HepG2 (cell line): ENCODE measurements around the gene LRBA. TPM values are rescaled to one million over a fixed set of nuclear protein-coding genes. Genes with fewer than 3 reads are reported as not detected.
A peak's percentile ranks its signal among the peaks of the same experiment; 100 is the strongest.

Experiments used
- HMG20B ChIP-seq: conservative IDR thresholded peaks from 2 replicates; pipeline ENCODE4 v1.6.1; 2016; ENCODE audit warnings: missing genetic modification reagents, missing compliant biosample characterization
- HNF4G ChIP-seq, 2 experiments: sonication (generic) in 1 of 2; formaldehyde crosslinking in 1 of 2; IDR thresholded peaks; 2 replicates each; pipeline versions ENCODE4 v1.4.0 to v1.6.1; 2011 to 2020; ENCODE audit warnings: borderline replicate concordance in 2 of 2, low read depth in 2 of 2, mild to moderate bottlenecking in 2 of 2, low read length in 1 of 2, missing genetic modification reagents in 1 of 2, moderate library complexity in 1 of 2
- KAT2B ChIP-seq: fragments of 150-350 bp; IDR thresholded peaks from 2 replicates; pipeline ENCODE4 v1.6.1; 2014; ENCODE audit warnings: low read depth, low read length, borderline replicate concordance
- NFKB2 ChIP-seq: sonication (generic); formaldehyde crosslinking; IDR thresholded peaks from 2 replicates; pipeline ENCODE4 v1.4.0; 2020; ENCODE audit warnings: missing genetic modification reagents, borderline replicate concordance
- SALL1 ChIP-seq: sonication (generic); formaldehyde crosslinking; IDR thresholded peaks from 2 replicates; pipeline ENCODE4 v1.8.0; 2022; ENCODE audit warnings: mild to moderate bottlenecking, missing genetic modification reagents
- TGIF2 ChIP-seq: IDR thresholded peaks from 2 replicates; pipeline ENCODE4 v1.6.1; 2016; ENCODE audit warnings: control low read depth, missing compliant biosample characterization
- XBP1 ChIP-seq: sonication (generic); formaldehyde crosslinking; IDR thresholded peaks from 2 replicates; pipeline ENCODE4 v1.5.0; 2020; ENCODE audit warnings: missing genetic modification reagents
- ZNF160 ChIP-seq: sonication (generic); formaldehyde crosslinking; IDR thresholded peaks from 2 replicates; pipeline ENCODE4 v1.8.0; 2022; ENCODE audit warnings: mild to moderate bottlenecking, inconsistent platforms, missing genetic modification reagents
- ZNF274 ChIP-seq: sonication (generic); formaldehyde crosslinking; IDR thresholded peaks from 2 replicates; pipeline ENCODE4 v1.5.1; 2020; ENCODE audit warnings: mild to moderate bottlenecking, missing genetic modification reagents
- ZNF546 ChIP-seq: sonication (generic); formaldehyde crosslinking; conservative IDR thresholded peaks from 2 replicates; pipeline ENCODE4 v1.8.1; 2023; ENCODE audit warnings: mild to moderate bottlenecking, missing genetic modification reagents
- ZSCAN9 ChIP-seq: IDR thresholded peaks from 2 replicates; pipeline ENCODE4 v1.6.1; 2016; ENCODE audit warnings: borderline replicate concordance
- polyA plus RNA-seq, 8 experiments: library from polyadenylated mRNA; depleted of rRNA in 3 of 8; stranded (reverse) in 7 of 8; unstranded in 1 of 8; fragments of >200 nt; fragmentation: Illumina TruSeq in 4 of 8; extraction: Trizol in 4 of 8; gene quantifications; 2 replicates each; pipeline versions ENCODE4 v1.2.1 to v1.2.3, GENCODE V29; 2011 to 2016; ENCODE audit warnings: low read depth in 4 of 8, missing spikeins in 1 of 8, mixed read lengths in 1 of 8; ENCODE audit not compliant: insufficient read depth in 1 of 8
- total RNA-seq, 5 experiments: library from RNA; depleted of rRNA; stranded (reverse); fragments of >200 nt; fragmentation: Illumina TruSeq; extraction: Trizol; gene quantifications; 2 replicates each; pipeline ENCODE4 v1.2.3, GENCODE V29; 2016; ENCODE audit warnings: low read depth in 1 of 5
- TF ChIP-seq, protein P1 (sequence below): sonication (generic); formaldehyde crosslinking; IDR thresholded peaks from 2 replicates; pipeline ENCODE4 v1.5.0; 2020; ENCODE audit warnings: mild to moderate bottlenecking, missing genetic modification reagents
- TF ChIP-seq, protein P2 (sequence below): sonication (generic); formaldehyde crosslinking; IDR thresholded peaks from 2 replicates; pipeline ENCODE4 v1.4.0; 2020; ENCODE audit warnings: missing genetic modification reagents
- TF ChIP-seq, protein P3 (sequence below): sonication (generic); formaldehyde crosslinking; IDR thresholded peaks from 2 replicates; pipeline ENCODE4 v1.9.0; 2022; ENCODE audit warnings: missing genetic modification reagents, mild to moderate bottlenecking, borderline replicate concordance
- TF ChIP-seq, protein P4 (sequence below): sonication (generic); formaldehyde crosslinking; IDR thresholded peaks from 2 replicates; pipeline ENCODE4 v1.4.0; 2020; ENCODE audit warnings: mild to moderate bottlenecking, missing genetic modification reagents, borderline replicate concordance

LRBA gene
- total and polyA plus RNA-seq, 2 of the 13 experiments (the other 11 are each of a cell fraction or from before 2014, with no cell fraction given): 21.0 to 37.2 TPM

- 0 out of 2 replicates have a peak, but pooled peaks have one; percentile 11 for TF ChIP-seq HNF4G (IDR thresholded peaks at IDR 0.05; ENCODE audit: borderline replicate concordance, low read depth, low read length)
- peak; percentile 45; the same call in 1 of the 2 replicates for TF ChIP-seq HNF4G (CRISPR knock-in tag; IDR thresholded peaks at IDR 0.05; ENCODE audit: borderline replicate concordance, low read depth)
- TF ChIP-seq ZSCAN9 (CRISPR knock-in tag): 0 out of 2 replicates have a peak, but pooled peaks have one; percentile 19
- peak; percentile 31; the same call in 1 of the 2 replicates for TF ChIP-seq NFKB2
- TF ChIP-seq XBP1: no peak
- peak; percentile 79; the same call in 1 of the 2 replicates for TF ChIP-seq SALL1 (CRISPR knock-in tag)
- peak; percentile 24; the same call in 1 of the 2 replicates for TF ChIP-seq ZNF160 (CRISPR knock-in tag)
- TF ChIP-seq ZNF274: no peak; the same call in 1 of the 2 replicates
- peak; percentile 28; the same call in 1 of the 2 replicates for TF ChIP-seq ZNF546
- TF ChIP-seq, protein P1, sequence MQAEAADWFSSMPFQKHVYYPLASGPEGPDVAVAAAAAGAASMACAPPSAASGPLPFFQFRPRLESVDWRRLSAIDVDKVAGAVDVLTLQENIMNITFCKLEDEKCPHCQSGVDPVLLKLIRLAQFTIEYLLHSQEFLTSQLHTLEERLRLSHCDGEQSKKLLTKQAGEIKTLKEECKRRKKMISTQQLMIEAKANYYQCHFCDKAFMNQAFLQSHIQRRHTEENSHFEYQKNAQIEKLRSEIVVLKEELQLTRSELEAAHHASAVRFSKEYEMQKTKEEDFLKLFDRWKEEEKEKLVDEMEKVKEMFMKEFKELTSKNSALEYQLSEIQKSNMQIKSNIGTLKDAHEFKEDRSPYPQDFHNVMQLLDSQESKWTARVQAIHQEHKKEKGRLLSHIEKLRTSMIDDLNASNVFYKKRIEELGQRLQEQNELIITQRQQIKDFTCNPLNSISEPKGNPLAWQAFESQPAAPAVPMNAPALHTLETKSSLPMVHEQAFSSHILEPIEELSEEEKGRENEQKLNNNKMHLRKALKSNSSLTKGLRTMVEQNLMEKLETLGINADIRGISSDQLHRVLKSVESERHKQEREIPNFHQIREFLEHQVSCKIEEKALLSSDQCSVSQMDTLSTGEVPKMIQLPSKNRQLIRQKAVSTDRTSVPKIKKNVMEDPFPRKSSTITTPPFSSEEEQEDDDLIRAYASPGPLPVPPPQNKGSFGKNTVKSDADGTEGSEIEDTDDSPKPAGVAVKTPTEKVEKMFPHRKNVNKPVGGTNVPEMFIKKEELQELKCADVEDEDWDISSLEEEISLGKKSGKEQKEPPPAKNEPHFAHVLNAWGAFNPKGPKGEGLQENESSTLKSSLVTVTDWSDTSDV (CRISPR knock-in tag): no peak
- TF ChIP-seq, protein P2, sequence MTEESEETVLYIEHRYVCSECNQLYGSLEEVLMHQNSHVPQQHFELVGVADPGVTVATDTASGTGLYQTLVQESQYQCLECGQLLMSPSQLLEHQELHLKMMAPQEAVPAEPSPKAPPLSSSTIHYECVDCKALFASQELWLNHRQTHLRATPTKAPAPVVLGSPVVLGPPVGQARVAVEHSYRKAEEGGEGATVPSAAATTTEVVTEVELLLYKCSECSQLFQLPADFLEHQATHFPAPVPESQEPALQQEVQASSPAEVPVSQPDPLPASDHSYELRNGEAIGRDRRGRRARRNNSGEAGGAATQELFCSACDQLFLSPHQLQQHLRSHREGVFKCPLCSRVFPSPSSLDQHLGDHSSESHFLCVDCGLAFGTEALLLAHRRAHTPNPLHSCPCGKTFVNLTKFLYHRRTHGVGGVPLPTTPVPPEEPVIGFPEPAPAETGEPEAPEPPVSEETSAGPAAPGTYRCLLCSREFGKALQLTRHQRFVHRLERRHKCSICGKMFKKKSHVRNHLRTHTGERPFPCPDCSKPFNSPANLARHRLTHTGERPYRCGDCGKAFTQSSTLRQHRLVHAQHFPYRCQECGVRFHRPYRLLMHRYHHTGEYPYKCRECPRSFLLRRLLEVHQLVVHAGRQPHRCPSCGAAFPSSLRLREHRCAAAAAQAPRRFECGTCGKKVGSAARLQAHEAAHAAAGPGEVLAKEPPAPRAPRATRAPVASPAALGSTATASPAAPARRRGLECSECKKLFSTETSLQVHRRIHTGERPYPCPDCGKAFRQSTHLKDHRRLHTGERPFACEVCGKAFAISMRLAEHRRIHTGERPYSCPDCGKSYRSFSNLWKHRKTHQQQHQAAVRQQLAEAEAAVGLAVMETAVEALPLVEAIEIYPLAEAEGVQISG (CRISPR knock-in tag): peak; percentile 87
- TF ChIP-seq KAT2B: no peak
- TF ChIP-seq HMG20B: no peak
- TF ChIP-seq, protein P3, sequence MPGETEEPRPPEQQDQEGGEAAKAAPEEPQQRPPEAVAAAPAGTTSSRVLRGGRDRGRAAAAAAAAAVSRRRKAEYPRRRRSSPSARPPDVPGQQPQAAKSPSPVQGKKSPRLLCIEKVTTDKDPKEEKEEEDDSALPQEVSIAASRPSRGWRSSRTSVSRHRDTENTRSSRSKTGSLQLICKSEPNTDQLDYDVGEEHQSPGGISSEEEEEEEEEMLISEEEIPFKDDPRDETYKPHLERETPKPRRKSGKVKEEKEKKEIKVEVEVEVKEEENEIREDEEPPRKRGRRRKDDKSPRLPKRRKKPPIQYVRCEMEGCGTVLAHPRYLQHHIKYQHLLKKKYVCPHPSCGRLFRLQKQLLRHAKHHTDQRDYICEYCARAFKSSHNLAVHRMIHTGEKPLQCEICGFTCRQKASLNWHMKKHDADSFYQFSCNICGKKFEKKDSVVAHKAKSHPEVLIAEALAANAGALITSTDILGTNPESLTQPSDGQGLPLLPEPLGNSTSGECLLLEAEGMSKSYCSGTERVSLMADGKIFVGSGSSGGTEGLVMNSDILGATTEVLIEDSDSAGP (CRISPR knock-in tag): peak; percentile 58; the same call in 1 of the 2 replicates
- TF ChIP-seq TGIF2: no peak; the same call in 1 of the 2 replicates
- TF ChIP-seq, protein P4, sequence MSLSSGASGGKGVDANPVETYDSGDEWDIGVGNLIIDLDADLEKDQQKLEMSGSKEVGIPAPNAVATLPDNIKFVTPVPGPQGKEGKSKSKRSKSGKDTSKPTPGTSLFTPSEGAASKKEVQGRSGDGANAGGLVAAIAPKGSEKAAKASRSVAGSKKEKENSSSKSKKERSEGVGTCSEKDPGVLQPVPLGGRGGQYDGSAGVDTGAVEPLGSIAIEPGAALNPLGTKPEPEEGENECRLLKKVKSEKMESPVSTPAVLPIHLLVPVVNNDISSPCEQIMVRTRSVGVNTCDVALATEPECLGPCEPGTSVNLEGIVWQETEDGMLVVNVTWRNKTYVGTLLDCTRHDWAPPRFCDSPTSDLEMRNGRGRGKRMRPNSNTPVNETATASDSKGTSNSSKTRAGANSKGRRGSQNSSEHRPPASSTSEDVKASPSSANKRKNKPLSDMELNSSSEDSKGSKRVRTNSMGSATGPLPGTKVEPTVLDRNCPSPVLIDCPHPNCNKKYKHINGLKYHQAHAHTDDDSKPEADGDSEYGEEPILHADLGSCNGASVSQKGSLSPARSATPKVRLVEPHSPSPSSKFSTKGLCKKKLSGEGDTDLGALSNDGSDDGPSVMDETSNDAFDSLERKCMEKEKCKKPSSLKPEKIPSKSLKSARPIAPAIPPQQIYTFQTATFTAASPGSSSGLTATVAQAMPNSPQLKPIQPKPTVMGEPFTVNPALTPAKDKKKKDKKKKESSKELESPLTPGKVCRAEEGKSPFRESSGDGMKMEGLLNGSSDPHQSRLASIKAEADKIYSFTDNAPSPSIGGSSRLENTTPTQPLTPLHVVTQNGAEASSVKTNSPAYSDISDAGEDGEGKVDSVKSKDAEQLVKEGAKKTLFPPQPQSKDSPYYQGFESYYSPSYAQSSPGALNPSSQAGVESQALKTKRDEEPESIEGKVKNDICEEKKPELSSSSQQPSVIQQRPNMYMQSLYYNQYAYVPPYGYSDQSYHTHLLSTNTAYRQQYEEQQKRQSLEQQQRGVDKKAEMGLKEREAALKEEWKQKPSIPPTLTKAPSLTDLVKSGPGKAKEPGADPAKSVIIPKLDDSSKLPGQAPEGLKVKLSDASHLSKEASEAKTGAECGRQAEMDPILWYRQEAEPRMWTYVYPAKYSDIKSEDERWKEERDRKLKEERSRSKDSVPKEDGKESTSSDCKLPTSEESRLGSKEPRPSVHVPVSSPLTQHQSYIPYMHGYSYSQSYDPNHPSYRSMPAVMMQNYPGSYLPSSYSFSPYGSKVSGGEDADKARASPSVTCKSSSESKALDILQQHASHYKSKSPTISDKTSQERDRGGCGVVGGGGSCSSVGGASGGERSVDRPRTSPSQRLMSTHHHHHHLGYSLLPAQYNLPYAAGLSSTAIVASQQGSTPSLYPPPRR (CRISPR knock-in tag): no peak; the same call in 1 of the 2 replicates
Observed at GRCh38 chr4:151015459-151016347, 619 bp upstream of the LRBA start (continued).
